Activated naive CD4-positive, alpha-beta T cell treated with anti-CD3 and anti-CD28 coated beads, Interleukin-2, amount 10 ng/mL, durations not matched to agents 7 days and 5 days (primary cell): ENCODE measurements around the gene PLCG1.

Source experiments
- CTCF ChIA-PET: fragments of 350-600 bp; sonication (Branson Sonifier 250); formaldehyde crosslinking; loops from one replicate; lab custom pipeline; 2021; ENCODE audit warnings: antibody characterized with exemption; lab: Charles Lee
- DNase-seq: peaks from one replicate; pipeline ENCODE4 v3.0.0-alpha.2; 2020
- H3K27ac Mint-ChIP-seq: one replicate; pipeline ENCODE4 v1.8.0; 2021; ENCODE audit warnings: mild to moderate bottlenecking, moderate library complexity, mixed read lengths
- H3K27me3 Mint-ChIP-seq: one replicate; pipeline ENCODE4 v1.8.0; 2021; ENCODE audit warnings: mild to moderate bottlenecking, mixed read lengths
- H3K36me3 Mint-ChIP-seq: one replicate; pipeline ENCODE4 v1.8.0; 2021; ENCODE audit warnings: mixed read lengths
- H3K4me1 Mint-ChIP-seq: one replicate; pipeline ENCODE4 v1.8.0; 2021; ENCODE audit warnings: mixed read lengths
- H3K4me3 Mint-ChIP-seq: one replicate; pipeline ENCODE4 v1.8.0; 2021; ENCODE audit warnings: mild to moderate bottlenecking, moderate library complexity, mixed read lengths
- H3K9me3 Mint-ChIP-seq: one replicate; pipeline ENCODE4 v1.8.0; 2021; ENCODE audit warnings: mixed read lengths

Gene PLCG1

GRCh38 chr20:41158082-41158625 is 20.8 kb downstream of the PLCG1 start:
- Mint-ChIP-seq H3K36me3 (peaks cover 72% of the 10 kb centered on the region), H3K4me1 (peaks cover 88% of the 10 kb centered on the region), H3K4me3 (peak overlapping the region; percentile 87), H3K9me3 (no peaks in the 10 kb centered on the region), H3K27me3 (no peaks in the 10 kb centered on the region), H3K27ac (peak overlapping the region; percentile 99)
- CTCF ChIA-PET = interaction anchor here (0.8 to 17.4 kb wide), 7 partner anchors 9 to 189 kb away, joined by 3 to 240 read pairs (median 4); partner anchors contain the start of gene PLCG1
- DNase-seq = no peak

- Mint-ChIP-seq H3K9me3 (no peaks in the 10 kb centered on the region), H3K36me3 (peaks cover 78% of the 10 kb centered on the region), H3K27me3 (no peaks in the 10 kb centered on the region), H3K27ac (peak overlapping the region; percentile 99), H3K4me3 (peak overlapping the region; percentile 87), H3K4me1 (peaks cover 88% of the 10 kb centered on the region)
- CTCF ChIA-PET = interaction anchor here (1.1 to 17.4 kb wide), 3 partner anchors 8 to 21 kb away, joined by 3 to 240 read pairs (median 41); partner anchors contain the start of gene PLCG1
- DNase-seq = no peak
Observed at GRCh38 chr20:41159547-41159946, 22.2 kb downstream of the PLCG1 start.

- peak overlapping the region; percentile 99 for H3K27ac Mint-ChIP-seq
- no peak for DNase-seq
- CTCF ChIA-PET = interaction anchor here (1.8 to 17.4 kb wide), 2 partner anchors 12 to 22 kb away, joined by 6 to 240 read pairs; partner anchors contain the start of gene PLCG1
- H3K27me3 Mint-ChIP-seq = no peaks in the 10 kb centered on the region
- peak overlapping the region; percentile 25 for H3K4me3 Mint-ChIP-seq
- no peaks in the 10 kb centered on the region for H3K9me3 Mint-ChIP-seq
- peaks cover 79% of the 10 kb centered on the region for H3K36me3 Mint-ChIP-seq
- peaks cover 78% of the 10 kb centered on the region for H3K4me1 Mint-ChIP-seq
Observed at GRCh38 chr20:41160686-41161085, 23.3 kb downstream of the PLCG1 start.

- Mint-ChIP-seq H3K27ac (peak overlapping the region; percentile 34), H3K4me1 (peaks cover 72% of the 10 kb centered on the region), H3K9me3 (no peaks in the 10 kb centered on the region), H3K27me3 (no peaks in the 10 kb centered on the region), H3K36me3 (peaks cover 83% of the 10 kb centered on the region), H3K4me3 (no peak overlapping the region)
- no peak for DNase-seq
- CTCF ChIA-PET = interaction anchor here (1.8 to 17.4 kb wide), 2 partner anchors 11 to 23 kb away, joined by 6 to 240 read pairs; partner anchors contain the start of gene PLCG1
Observed at GRCh38 chr20:41161886-41162285, 24.5 kb downstream of the PLCG1 start.

- Mint-ChIP-seq H3K36me3 (peaks cover 88% of the 10 kb centered on the region), H3K27me3 (no peaks in the 10 kb centered on the region), H3K4me3 (no peak overlapping the region), H3K9me3 (no peaks in the 10 kb centered on the region), H3K4me1 (peaks cover 72% of the 10 kb centered on the region), H3K27ac (peak overlapping the region; percentile 77)
- CTCF ChIA-PET = interaction anchor here (17.4 kb wide), 1 partner anchor 24 kb away, joined by 240 read pairs; the partner anchor contains the start of gene PLCG1
- DNase-seq = no peak
Observed at GRCh38 chr20:41162396-41162795, 25.1 kb downstream of the PLCG1 start.

- Mint-ChIP-seq H3K4me3 (no peak overlapping the region), H3K9me3 (no peaks in the 10 kb centered on the region), H3K4me1 (peaks cover 60% of the 10 kb centered on the region)
Observed at GRCh38 chr20:41163821-41164220, 26.5 kb downstream of the PLCG1 start.

GRCh38 chr20:41165001-41165882 is 27.9 kb downstream of the PLCG1 start:
- Mint-ChIP-seq H3K27ac (peak overlapping the region; percentile 30), H3K36me3 (peaks cover 86% of the 10 kb centered on the region), H3K4me3 (no peak overlapping the region), H3K27me3 (no peaks in the 10 kb centered on the region), H3K9me3 (no peaks in the 10 kb centered on the region), H3K4me1 (peaks cover 46% of the 10 kb centered on the region)
- DNase-seq = no peak
- CTCF ChIA-PET = interaction anchor here (1.2 to 17.4 kb wide), 3 partner anchors 8 to 174 kb away, joined by 3 to 240 read pairs (median 6); partner anchors contain the start of gene PLCG1

More at GRCh38 chr20:41163821-41164220, 26.5 kb downstream of the PLCG1 start:
- CTCF ChIA-PET = interaction anchor here (1.2 to 17.4 kb wide), 2 partner anchors 25 to 172 kb away, joined by 3 to 240 read pairs; partner anchors contain the start of gene PLCG1
- Mint-ChIP-seq H3K27me3 (no peaks in the 10 kb centered on the region), H3K36me3 (peaks cover 87% of the 10 kb centered on the region), H3K27ac (peak overlapping the region; percentile 66)
- no peak for DNase-seq

GRCh38 chr20:41166201-41167117 is 29.1 kb downstream of the PLCG1 start:
- CTCF ChIA-PET = interaction anchor here (5.2 kb wide), 1 partner anchor 31 kb away, joined by 24 read pairs; no protein-coding TSS in a partner anchor
- Mint-ChIP-seq H3K4me1 (peaks cover 35% of the 10 kb centered on the region), H3K9me3 (no peaks in the 10 kb centered on the region), H3K27me3 (no peaks in the 10 kb centered on the region), H3K27ac (peak overlapping the region; percentile 61), H3K36me3 (peaks cover 86% of the 10 kb centered on the region), H3K4me3 (no peak overlapping the region)
- DNase-seq = peak; percentile 9

- no peak overlapping the region for H3K4me3 Mint-ChIP-seq
- H3K4me1 Mint-ChIP-seq = peaks cover 29% of the 10 kb centered on the region
- CTCF ChIA-PET = interaction anchor here (1.0 to 5.2 kb wide), 3 partner anchors 8 to 66 kb away, joined by 3 to 24 read pairs (median 5); no protein-coding TSS in a partner anchor
Observed at GRCh38 chr20:41167118-41167470, 29.8 kb downstream of the PLCG1 start.

GRCh38 chr20:41167481-41168253 is 30.3 kb downstream of the PLCG1 start:
- CTCF ChIA-PET = interaction anchor here (1.0 to 5.2 kb wide), 3 partner anchors 9 to 65 kb away, joined by 3 to 24 read pairs (median 5); no protein-coding TSS in a partner anchor
- no peaks in the 10 kb centered on the region for H3K27me3 Mint-ChIP-seq
- peaks cover 27% of the 10 kb centered on the region for H3K4me1 Mint-ChIP-seq
- H3K27ac Mint-ChIP-seq = peak overlapping the region; percentile 66
- H3K4me3 Mint-ChIP-seq = no peak overlapping the region
- no peaks in the 10 kb centered on the region for H3K9me3 Mint-ChIP-seq
- H3K36me3 Mint-ChIP-seq = peaks cover 87% of the 10 kb centered on the region
- peak; percentile 19 for DNase-seq

More at GRCh38 chr20:41167118-41167470, 29.8 kb downstream of the PLCG1 start:
- Mint-ChIP-seq H3K27me3 (no peaks in the 10 kb centered on the region), H3K36me3 (peaks cover 87% of the 10 kb centered on the region), H3K9me3 (no peaks in the 10 kb centered on the region), H3K27ac (peak overlapping the region; percentile 39)
- peak; percentile 14 for DNase-seq

GRCh38 chr20:41168281-41169161 is 31.2 kb downstream of the PLCG1 start:
- Mint-ChIP-seq H3K27me3 (no peaks in the 10 kb centered on the region), H3K9me3 (no peaks in the 10 kb centered on the region), H3K27ac (peak overlapping the region; percentile 66), H3K4me1 (peaks cover 30% of the 10 kb centered on the region), H3K36me3 (peaks cover 91% of the 10 kb centered on the region), H3K4me3 (no peak overlapping the region)
- DNase-seq = peak; percentile 17
- CTCF ChIA-PET = interaction anchor here (1.7 to 5.2 kb wide), 2 partner anchors 33 to 64 kb away, joined by 5 to 24 read pairs; no protein-coding TSS in a partner anchor
